Neural cell (in vitro differentiated cells): ENCODE results near the gene ISL2.

Experiments used
- CTCF ChIP-seq: fragments of 450-650 bp; IDR thresholded peaks from 2 replicates; pipeline ENCODE4 v1.5.1; 2014; ENCODE audit warnings: antibody characterized with exemption, mild to moderate bottlenecking, moderate library complexity; ENCODE audit not compliant: poor library complexity, severe bottlenecking
- MXI1 ChIP-seq: fragments of 450-650 bp; conservative IDR thresholded peaks from 2 replicates; pipeline ENCODE4 v1.6.1; 2014; ENCODE audit warnings: antibody characterized with exemption, mild to moderate bottlenecking; ENCODE audit not compliant: poor library complexity, severe bottlenecking
- SMC3 ChIP-seq: fragments of 450-650 bp; conservative IDR thresholded peaks from 2 replicates; pipeline ENCODE4 v1.6.1; 2014; ENCODE audit warnings: antibody characterized with exemption, mild to moderate bottlenecking, moderate library complexity; ENCODE audit not compliant: poor library complexity

GRCh38 chr15:76313731-76314130 lies 22.8 kb upstream of the ISL2 start:
- TF ChIP-seq CTCF (no peak), SMC3 (no peak), MXI1 (no peak)
